GM19467 (cell line): ENCODE results near the gene MLF2.

ENCODE experiments used
- ATAC-seq: cut with Tn5 transposase; IDR thresholded peaks from one replicate; pipeline ENCODE4 v1.9.1; 2021; ENCODE audit warnings: mild to moderate bottlenecking, moderate library complexity; ENCODE audit not compliant: unreplicated experiment

MLF2 gene

GRCh38 chr12:6778574-6779550, 25.9 kb upstream of the MLF2 start:
- peak; percentile 79 for ATAC-seq

GRCh38 chr12:6778217-6778573, 25.3 kb upstream of the MLF2 start:
- ATAC-seq: no peak

- no peak for ATAC-seq
These were observed 24.4 kb upstream of the MLF2 start for GRCh38 chr12:6777386-6777785.

GRCh38 chr12:6775185-6776174, 22.5 kb upstream of the MLF2 start:
- ATAC-seq: no peak

GRCh38 chr12:6774499-6775062, 21.6 kb upstream of the MLF2 start:
- ATAC-seq: no peak

GRCh38 chr12:6773590-6774351, 20.8 kb upstream of the MLF2 start:
- no peak for ATAC-seq

GRCh38 chr12:6772726-6773589, 20.0 kb upstream of the MLF2 start:
- ATAC-seq: no peak

GRCh38 chr12:6772331-6772695, 19.4 kb upstream of the MLF2 start, which contains the start of gene LAG3:
TSS of gene LAG3 (plus strand) at chr12:6772520. CDS start at chr12:6772853, 333 bp downstream.
- no peak for ATAC-seq

GRCh38 chr12:6771509-6772330, 18.8 kb upstream of the MLF2 start:
- ATAC-seq: no peak

- ATAC-seq: no peak
These were observed 18.2 kb upstream of the MLF2 start for GRCh38 chr12:6771091-6771495.

GRCh38 chr12:6770600-6770999, 17.7 kb upstream of the MLF2 start:
- ATAC-seq: no peak

- ATAC-seq: no peak
These were observed 17.2 kb upstream of the MLF2 start for GRCh38 chr12:6770094-6770493.

GRCh38 chr12:6769666-6770065, 16.7 kb upstream of the MLF2 start:
- ATAC-seq: no peak

GRCh38 chr12:6768990-6769389, 16.0 kb upstream of the MLF2 start:
- no peak for ATAC-seq

- no peak for ATAC-seq
These were observed 15.5 kb upstream of the MLF2 start for GRCh38 chr12:6768437-6768914.

GRCh38 chr12:6767353-6768319, 14.7 kb upstream of the MLF2 start:
- no peak for ATAC-seq

- ATAC-seq: no peak
These were observed 13.9 kb upstream of the MLF2 start for GRCh38 chr12:6766651-6767349.
